GM23248 (cell line): Measurements from ENCODE around the gene ACOX3.

Experiments used
- EZH2 ChIP-seq: fragments of 200-600 bp; sonication (generic); IDR thresholded peaks from 2 replicates; pipeline ENCODE4 v1.6.1; 2018; ENCODE audit warnings: antibody characterized with exemption, mild to moderate bottlenecking; ENCODE audit not compliant: insufficient read depth, poor library complexity, severe bottlenecking
- EZH2phosphoT487 ChIP-seq: fragments of 200-600 bp; sonication (generic); IDR thresholded peaks from 2 replicates; pipeline ENCODE4 v1.6.1; 2018; ENCODE audit warnings: antibody characterized with exemption, moderate library complexity, mild to moderate bottlenecking, low read depth; ENCODE audit not compliant: insufficient read depth

DNA sequence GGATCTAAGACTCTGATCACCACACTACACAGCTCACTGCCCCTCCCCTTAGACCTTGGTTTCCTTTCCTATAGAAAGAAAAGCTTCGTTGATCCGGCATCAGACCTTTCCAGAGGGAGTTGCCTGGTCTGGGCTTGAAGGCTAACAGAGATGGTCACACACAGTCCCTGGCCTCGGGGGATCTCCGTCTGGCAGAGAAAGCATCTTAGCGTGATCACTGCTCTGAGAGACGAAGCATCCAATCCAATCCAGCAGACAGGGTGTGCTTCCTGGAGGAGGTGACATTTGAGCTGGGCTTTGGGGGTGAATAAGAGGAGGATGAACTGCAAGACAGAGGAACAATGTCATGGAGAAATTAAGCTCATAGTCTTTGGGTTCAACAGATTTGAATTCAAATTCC lies 121.5 kb downstream of the ACOX3 start:
- TF ChIP-seq EZH2 (no peak), EZH2phosphoT487 (no peak)
